ENCODE results near the gene RGS2. TPM values are rescaled to one million over a fixed set of nuclear protein-coding genes. Genes with fewer than 3 reads are reported as not detected.

RGS2 gene
- total RNA-seq, 1 experiment from 2014 or later = 0.50 TPM

DNA sequence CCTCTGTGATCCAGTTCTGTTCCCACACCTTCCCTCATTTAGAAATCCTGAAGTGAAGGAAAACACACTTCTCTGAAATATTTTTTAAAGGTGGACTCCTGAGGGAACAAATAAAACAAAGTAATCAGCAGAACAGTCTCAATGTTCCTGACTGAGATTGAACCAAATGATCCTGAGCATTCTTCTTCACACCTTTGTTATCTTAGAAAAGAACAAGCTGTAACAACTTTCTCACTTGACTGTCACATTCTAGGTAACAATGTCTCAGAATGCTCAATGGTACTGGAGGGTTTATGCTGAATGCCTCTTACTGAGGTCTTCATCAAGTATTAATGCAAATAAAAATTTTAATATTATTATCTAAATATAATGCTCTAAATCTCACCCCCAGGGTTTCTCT lies 40.4 kb upstream of the RGS2 start:
- Histone ChIP-seq H3K36me3 (ENCODE audit: low read depth) (no peaks in the 10 kb centered on the region), H3K9me3 (ENCODE audit: insufficient read depth, low read depth) (no peaks in the 10 kb centered on the region), H4K20me1 (ENCODE audit: insufficient read depth) (no peaks in the 10 kb centered on the region), H3F3A (ENCODE audit: insufficient read depth, low read depth) (no peaks in the 10 kb centered on the region), H3K9me2 (ENCODE audit: insufficient read depth) (no peaks in the 10 kb centered on the region; the same call in 1 of the 2 replicates), H3K27ac (no peak overlapping the region), H3K4me2 (no peak overlapping the region), H3K4me1 (replicated peaks; ENCODE audit: insufficient read depth) (peaks cover 6% of the 10 kb centered on the region; the same call in 1 of the 2 replicates), H3K79me2 (ENCODE audit: low read depth) (no peaks in the 10 kb centered on the region), H3K27me3 (ENCODE audit: insufficient read depth, low read depth) (no peaks in the 10 kb centered on the region), H3K4me3 (no peak overlapping the region), H2AFZ (no peak overlapping the region)
- POLR2A ChIA-PET (ENCODE audit: unreplicated experiment) = no interaction called here
- TF ChIP-seq EZH2 (IDR thresholded peaks at IDR 0.05; ENCODE audit: low read depth) = no peak
- TF ChIP-seq, protein P1, sequence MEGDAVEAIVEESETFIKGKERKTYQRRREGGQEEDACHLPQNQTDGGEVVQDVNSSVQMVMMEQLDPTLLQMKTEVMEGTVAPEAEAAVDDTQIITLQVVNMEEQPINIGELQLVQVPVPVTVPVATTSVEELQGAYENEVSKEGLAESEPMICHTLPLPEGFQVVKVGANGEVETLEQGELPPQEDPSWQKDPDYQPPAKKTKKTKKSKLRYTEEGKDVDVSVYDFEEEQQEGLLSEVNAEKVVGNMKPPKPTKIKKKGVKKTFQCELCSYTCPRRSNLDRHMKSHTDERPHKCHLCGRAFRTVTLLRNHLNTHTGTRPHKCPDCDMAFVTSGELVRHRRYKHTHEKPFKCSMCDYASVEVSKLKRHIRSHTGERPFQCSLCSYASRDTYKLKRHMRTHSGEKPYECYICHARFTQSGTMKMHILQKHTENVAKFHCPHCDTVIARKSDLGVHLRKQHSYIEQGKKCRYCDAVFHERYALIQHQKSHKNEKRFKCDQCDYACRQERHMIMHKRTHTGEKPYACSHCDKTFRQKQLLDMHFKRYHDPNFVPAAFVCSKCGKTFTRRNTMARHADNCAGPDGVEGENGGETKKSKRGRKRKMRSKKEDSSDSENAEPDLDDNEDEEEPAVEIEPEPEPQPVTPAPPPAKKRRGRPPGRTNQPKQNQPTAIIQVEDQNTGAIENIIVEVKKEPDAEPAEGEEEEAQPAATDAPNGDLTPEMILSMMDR (conservative IDR thresholded peaks at IDR 0.05) = no peak
- CTCF ChIA-PET = no interaction called here
- BruUV-seq (replicated peaks) = no TSS peak
- intact Hi-C loops (cut with micrococcal nuclease; ENCODE audit: unreplicated experiment) = no loop called here
- no peak for DNase-seq

DNA sequence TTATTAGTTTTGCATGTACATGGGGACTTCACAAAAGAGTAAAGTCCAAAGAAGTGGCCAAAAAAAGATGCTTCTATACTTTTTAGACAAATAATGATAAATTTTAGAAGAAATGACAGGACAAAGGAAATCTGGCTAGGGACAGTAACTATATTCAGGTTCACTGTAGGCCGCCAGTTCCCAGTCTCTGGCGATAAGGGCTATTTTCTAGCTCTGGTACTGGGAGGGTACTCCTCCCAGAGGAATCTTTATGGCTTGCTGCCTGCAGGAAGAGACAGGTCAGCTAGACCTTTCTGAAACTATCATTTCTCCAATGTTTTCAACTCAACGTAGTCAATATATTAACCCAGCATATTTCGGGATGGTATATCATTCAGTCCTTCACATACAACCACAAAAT lies 37.5 kb upstream of the RGS2 start:
- DNase-seq = no peak
- Histone ChIP-seq H3K9me2 (ENCODE audit: insufficient read depth) (no peaks in the 10 kb centered on the region; the same call in 1 of the 2 replicates), H3K36me3 (ENCODE audit: low read depth) (no peaks in the 10 kb centered on the region), H4K20me1 (ENCODE audit: insufficient read depth) (no peaks in the 10 kb centered on the region), H3K27me3 (ENCODE audit: insufficient read depth, low read depth) (no peaks in the 10 kb centered on the region), H3K9me3 (ENCODE audit: insufficient read depth, low read depth) (no peaks in the 10 kb centered on the region), H3K4me2 (no peak overlapping the region), H2AFZ (no peak overlapping the region), H3K4me3 (no peak overlapping the region), H3F3A (ENCODE audit: insufficient read depth, low read depth) (no peaks in the 10 kb centered on the region), H3K27ac (no peak overlapping the region), H3K79me2 (ENCODE audit: low read depth) (no peaks in the 10 kb centered on the region), H3K4me1 (replicated peaks; ENCODE audit: insufficient read depth) (peaks cover under 1% of the 10 kb centered on the region; the same call in 1 of the 2 replicates)
- ChIA-PET POLR2A (ENCODE audit: unreplicated experiment) (interaction anchor here (0.5 kb wide), 1 partner anchor 227 kb away, joined by 3 read pairs; no protein-coding TSS in a partner anchor), CTCF (no interaction called here)
- intact Hi-C loops (cut with micrococcal nuclease; ENCODE audit: unreplicated experiment) = no loop called here
- BruUV-seq (replicated peaks) = no TSS peak
- TF ChIP-seq, protein P1 (conservative IDR thresholded peaks at IDR 0.05) = no peak
- TF ChIP-seq EZH2 (IDR thresholded peaks at IDR 0.05; ENCODE audit: low read depth) = no peak

DNA sequence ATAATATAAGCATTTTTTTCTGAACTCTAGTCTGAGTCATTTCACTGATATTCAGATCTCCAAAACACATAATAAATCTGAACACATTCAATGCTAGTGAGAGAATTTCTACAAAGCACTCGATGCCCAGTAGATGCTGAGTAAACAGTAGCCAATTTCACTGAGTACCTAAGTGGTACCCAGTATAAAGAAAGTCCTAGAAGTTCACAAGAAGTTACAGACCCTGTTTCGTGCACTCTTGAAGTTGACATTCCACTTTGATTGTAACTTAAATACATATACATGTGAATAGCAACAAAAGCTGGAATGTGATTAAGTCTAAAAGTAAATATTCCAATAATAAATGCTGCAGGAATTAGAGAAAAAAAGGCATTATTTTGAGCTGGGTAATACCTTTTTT lies 33.2 kb upstream of the RGS2 start:
- no peak overlapping the region for H3K4me3 ChIP-seq
- ChIA-PET POLR2A (ENCODE audit: unreplicated experiment) (no interaction called here), CTCF (no interaction called here)
- intact Hi-C loops (cut with micrococcal nuclease; ENCODE audit: unreplicated experiment) = no loop called here
- no TSS peak for BruUV-seq (replicated peaks)
- no peak overlapping the region for H3K27ac ChIP-seq
- TF ChIP-seq, protein P1 (conservative IDR thresholded peaks at IDR 0.05) = no peak
- TF ChIP-seq EZH2 (IDR thresholded peaks at IDR 0.05; ENCODE audit: low read depth) = no peak
- no peaks in the 10 kb centered on the region for H4K20me1 ChIP-seq (ENCODE audit: insufficient read depth)
- no peaks in the 10 kb centered on the region for H3K36me3 ChIP-seq (ENCODE audit: low read depth)
- no peak overlapping the region for H3K4me2 ChIP-seq
- no peaks in the 10 kb centered on the region for H3K9me2 ChIP-seq (ENCODE audit: insufficient read depth)
- H3F3A ChIP-seq (ENCODE audit: insufficient read depth, low read depth) = no peaks in the 10 kb centered on the region
- H3K79me2 ChIP-seq (ENCODE audit: low read depth) = no peaks in the 10 kb centered on the region
- H3K27me3 ChIP-seq (ENCODE audit: insufficient read depth, low read depth) = no peaks in the 10 kb centered on the region
- no peak overlapping the region for H2AFZ ChIP-seq
- DNase-seq = no peak
- H3K4me1 ChIP-seq (replicated peaks; ENCODE audit: insufficient read depth) = no peaks in the 10 kb centered on the region
- H3K9me3 ChIP-seq (ENCODE audit: insufficient read depth, low read depth) = no peaks in the 10 kb centered on the region
